Measurements from ENCODE around the gene CCDC80. TPM values are rescaled to one million over a fixed set of nuclear protein-coding genes. Genes with fewer than 3 reads are reported as not detected.

The CCDC80 gene
- total and polyA plus RNA-seq, 5 donors from 2014 or later, result 0.05 to 0.10 (median 0.07) TPM; not detected in 2

- H3K36me3 ChIP-seq (ENCODE audit: control insufficient read depth, insufficient read depth, low read length), result no peaks in the 10 kb centered on the region
- Mint-ChIP-seq H3K27me3 (peaks cover 6% of the 10 kb centered on the region), H3K4me3 (no peak overlapping the region), H3K9me3 (no peaks in the 10 kb centered on the region), H3K36me3 (no peaks in the 10 kb centered on the region), H3K4me1 (peaks cover 0 to 7% (median 0%) of the 10 kb centered on the region in 4 donors), H3K27ac (no peak overlapping the region)
- H3K27me3 ChIP-seq (ENCODE audit: control insufficient read depth, insufficient read depth, low read length), result peaks cover 8% of the 10 kb centered on the region
- H3K9me3 ChIP-seq (ENCODE audit: control insufficient read depth in 2 of 2, low read length in 2 of 2), result no peaks in the 10 kb centered on the region
- DNase-seq (no peak), ATAC-seq (ENCODE audit: low read depth in 2 of 2) (no peak)
- H3K27ac ChIP-seq (ENCODE audit: insufficient read depth, low read length, poor library complexity, severe bottlenecking), result no peak overlapping the region
- H3K4me1 ChIP-seq (ENCODE audit: control insufficient read depth, insufficient read depth, low read length, poor library complexity, severe bottlenecking), result no peaks in the 10 kb centered on the region
- H3K4me3 ChIP-seq (ENCODE audit: low read depth, low read length), result no peak overlapping the region
Observed at GRCh38 chr3:112637700-112638099, 3.2 kb downstream of the CCDC80 start.

GRCh38 chr3:112635674-112636073 lies 5.3 kb downstream of the CCDC80 start:
- Histone ChIP-seq H3K36me3 (ENCODE audit: control insufficient read depth, insufficient read depth, low read length) (no peaks in the 10 kb centered on the region), H3K4me3 (ENCODE audit: low read depth, low read length) (no peak overlapping the region), H3K27ac (ENCODE audit: insufficient read depth, low read length, poor library complexity, severe bottlenecking) (no peak overlapping the region), H3K9me3 (ENCODE audit: control insufficient read depth in 2 of 2, low read length in 2 of 2) (no peaks in the 10 kb centered on the region), H3K27me3 (ENCODE audit: control insufficient read depth, insufficient read depth, low read length) (peaks cover under 1% of the 10 kb centered on the region), H3K4me1 (ENCODE audit: control insufficient read depth, insufficient read depth, low read length, poor library complexity, severe bottlenecking) (no peaks in the 10 kb centered on the region)
- Mint-ChIP-seq H3K27me3 (peaks cover 4% of the 10 kb centered on the region), H3K4me1 (peaks cover 0 to 5% (median 0%) of the 10 kb centered on the region in 4 donors), H3K9me3 (no peaks in the 10 kb centered on the region), H3K27ac (no peak overlapping the region), H3K4me3 (no peak overlapping the region), H3K36me3 (no peaks in the 10 kb centered on the region)
- ATAC-seq (ENCODE audit: low read depth in 2 of 2), result no peak
- DNase-seq, result no peak

- no peak overlapping the region for H3K27ac Mint-ChIP-seq
- ATAC-seq (ENCODE audit: low read depth in 2 of 2) (no peak), DNase-seq (peak in 1 of 3 donors; percentile 14)
- peaks cover 4% of the 10 kb centered on the region for H3K27me3 Mint-ChIP-seq
- H3K4me1 Mint-ChIP-seq, result peaks cover 0 to 5% (median 0%) of the 10 kb centered on the region in 4 donors
- no peaks in the 10 kb centered on the region for H3K9me3 Mint-ChIP-seq
- H3K27ac ChIP-seq (ENCODE audit: insufficient read depth, low read length, poor library complexity, severe bottlenecking), result no peak overlapping the region
- no peaks in the 10 kb centered on the region for H3K36me3 Mint-ChIP-seq
- H3K4me1 ChIP-seq (ENCODE audit: control insufficient read depth, insufficient read depth, low read length, poor library complexity, severe bottlenecking), result no peaks in the 10 kb centered on the region
- no peaks in the 10 kb centered on the region for H3K9me3 ChIP-seq (ENCODE audit: control insufficient read depth in 2 of 2, low read length in 2 of 2)
- H3K4me3 Mint-ChIP-seq, result no peak overlapping the region
- no peaks in the 10 kb centered on the region for H3K27me3 ChIP-seq (ENCODE audit: control insufficient read depth, insufficient read depth, low read length)
- no peaks in the 10 kb centered on the region for H3K36me3 ChIP-seq (ENCODE audit: control insufficient read depth, insufficient read depth, low read length)
- no peak overlapping the region for H3K4me3 ChIP-seq (ENCODE audit: low read depth, low read length)
Observed at GRCh38 chr3:112634786-112635541, 6.0 kb downstream of the CCDC80 start.

GRCh38 chr3:112633757-112634156 lies 7.2 kb downstream of the CCDC80 start:
- no peak for DNase-seq
- Histone ChIP-seq H3K27me3 (ENCODE audit: control insufficient read depth, insufficient read depth, low read length) (no peaks in the 10 kb centered on the region), H3K4me3 (ENCODE audit: low read depth, low read length) (no peak overlapping the region), H3K9me3 (ENCODE audit: control insufficient read depth in 2 of 2, low read length in 2 of 2) (no peaks in the 10 kb centered on the region), H3K27ac (ENCODE audit: insufficient read depth, low read length, poor library complexity, severe bottlenecking) (no peak overlapping the region), H3K4me1 (ENCODE audit: control insufficient read depth, insufficient read depth, low read length, poor library complexity, severe bottlenecking) (no peaks in the 10 kb centered on the region), H3K36me3 (ENCODE audit: control insufficient read depth, insufficient read depth, low read length) (no peaks in the 10 kb centered on the region)
- no peak for ATAC-seq (ENCODE audit: low read depth in 2 of 2)
- H3K36me3 Mint-ChIP-seq, result no peaks in the 10 kb centered on the region
- H3K27me3 Mint-ChIP-seq, result peaks cover 4% of the 10 kb centered on the region
- H3K4me1 Mint-ChIP-seq, result peaks cover 0 to 5% (median 0%) of the 10 kb centered on the region in 4 donors
- no peak overlapping the region for H3K27ac Mint-ChIP-seq
- no peak overlapping the region for H3K4me3 Mint-ChIP-seq
- H3K9me3 Mint-ChIP-seq, result no peaks in the 10 kb centered on the region

- Mint-ChIP-seq H3K4me1 (peaks cover 0 to 3% (median 0%) of the 10 kb centered on the region in 4 donors), H3K9me3 (no peaks in the 10 kb centered on the region)
Observed at GRCh38 chr3:112633191-112633590, 7.8 kb downstream of the CCDC80 start.

GRCh38 chr3:112632596-112632995 lies 8.3 kb downstream of the CCDC80 start:
- Mint-ChIP-seq H3K9me3 (no peaks in the 10 kb centered on the region), H3K4me3 (no peak overlapping the region), H3K27ac (no peak overlapping the region), H3K36me3 (no peaks in the 10 kb centered on the region), H3K4me1 (no peaks in the 10 kb centered on the region), H3K27me3 (peaks cover 4% of the 10 kb centered on the region)
- DNase-seq (no peak), ATAC-seq (ENCODE audit: low read depth in 2 of 2) (no peak)
- Histone ChIP-seq H3K4me3 (ENCODE audit: low read depth, low read length) (no peak overlapping the region), H3K27ac (ENCODE audit: insufficient read depth, low read length, poor library complexity, severe bottlenecking) (no peak overlapping the region), H3K4me1 (ENCODE audit: control insufficient read depth, insufficient read depth, low read length, poor library complexity, severe bottlenecking) (no peaks in the 10 kb centered on the region), H3K9me3 (ENCODE audit: control insufficient read depth in 2 of 2, low read length in 2 of 2) (no peaks in the 10 kb centered on the region), H3K36me3 (ENCODE audit: control insufficient read depth, insufficient read depth, low read length) (no peaks in the 10 kb centered on the region), H3K27me3 (ENCODE audit: control insufficient read depth, insufficient read depth, low read length) (peaks cover 3% of the 10 kb centered on the region)

More at GRCh38 chr3:112633191-112633590, 7.8 kb downstream of the CCDC80 start:
- Mint-ChIP-seq H3K4me3 (no peak overlapping the region), H3K27ac (no peak overlapping the region), H3K27me3 (peaks cover 3% of the 10 kb centered on the region), H3K36me3 (no peaks in the 10 kb centered on the region)
- no peak overlapping the region for H3K27ac ChIP-seq (ENCODE audit: insufficient read depth, low read length, poor library complexity, severe bottlenecking)
- H3K27me3 ChIP-seq (ENCODE audit: control insufficient read depth, insufficient read depth, low read length), result no peaks in the 10 kb centered on the region
- no peak for ATAC-seq (ENCODE audit: low read depth in 2 of 2)
- H3K36me3 ChIP-seq (ENCODE audit: control insufficient read depth, insufficient read depth, low read length), result no peaks in the 10 kb centered on the region
- H3K4me1 ChIP-seq (ENCODE audit: control insufficient read depth, insufficient read depth, low read length, poor library complexity, severe bottlenecking), result no peaks in the 10 kb centered on the region
- no peaks in the 10 kb centered on the region for H3K9me3 ChIP-seq (ENCODE audit: control insufficient read depth in 2 of 2, low read length in 2 of 2)
- no peak for DNase-seq
- no peak overlapping the region for H3K4me3 ChIP-seq (ENCODE audit: low read depth, low read length)

- Histone ChIP-seq H3K4me1 (ENCODE audit: control insufficient read depth, insufficient read depth, low read length, poor library complexity, severe bottlenecking) (no peaks in the 10 kb centered on the region), H3K27me3 (ENCODE audit: control insufficient read depth, insufficient read depth, low read length) (peaks cover 3% of the 10 kb centered on the region), H3K9me3 (ENCODE audit: control insufficient read depth in 2 of 2, low read length in 2 of 2) (no peaks in the 10 kb centered on the region), H3K4me3 (ENCODE audit: low read depth, low read length) (no peak overlapping the region), H3K27ac (ENCODE audit: insufficient read depth, low read length, poor library complexity, severe bottlenecking) (no peak overlapping the region), H3K36me3 (ENCODE audit: control insufficient read depth, insufficient read depth, low read length) (no peaks in the 10 kb centered on the region)
- Mint-ChIP-seq H3K4me1 (no peaks in the 10 kb centered on the region), H3K36me3 (no peaks in the 10 kb centered on the region), H3K9me3 (peaks cover 0 to 1% (median 0%) of the 10 kb centered on the region in 7 donors), H3K27me3 (peaks cover 9% of the 10 kb centered on the region), H3K27ac (no peak overlapping the region), H3K4me3 (no peak overlapping the region)
- DNase-seq (no peak), ATAC-seq (ENCODE audit: low read depth in 2 of 2) (no peak)
Observed at GRCh38 chr3:112631257-112631656, 9.7 kb downstream of the CCDC80 start.

- no peaks in the 10 kb centered on the region for H3K4me1 Mint-ChIP-seq
- DNase-seq (peak in 1 of 3 donors; percentile 14), ATAC-seq (ENCODE audit: low read depth in 2 of 2) (no peak)
- no peak overlapping the region for H3K27ac ChIP-seq (ENCODE audit: insufficient read depth, low read length, poor library complexity, severe bottlenecking)
- H3K4me3 Mint-ChIP-seq, result no peak overlapping the region
- no peaks in the 10 kb centered on the region for H3K9me3 ChIP-seq (ENCODE audit: control insufficient read depth in 2 of 2, low read length in 2 of 2)
- H3K9me3 Mint-ChIP-seq, result peaks cover 0 to 1% (median 0%) of the 10 kb centered on the region in 7 donors
- peaks cover 3% of the 10 kb centered on the region for H3K27me3 ChIP-seq (ENCODE audit: control insufficient read depth, insufficient read depth, low read length)
- peaks cover 23% of the 10 kb centered on the region for H3K27me3 Mint-ChIP-seq
- no peaks in the 10 kb centered on the region for H3K4me1 ChIP-seq (ENCODE audit: control insufficient read depth, insufficient read depth, low read length, poor library complexity, severe bottlenecking)
- H3K27ac Mint-ChIP-seq, result no peak overlapping the region
- no peaks in the 10 kb centered on the region for H3K36me3 ChIP-seq (ENCODE audit: control insufficient read depth, insufficient read depth, low read length)
- no peak overlapping the region for H3K4me3 ChIP-seq (ENCODE audit: low read depth, low read length)
- no peaks in the 10 kb centered on the region for H3K36me3 Mint-ChIP-seq
Observed at GRCh38 chr3:112629425-112629824, 11.5 kb downstream of the CCDC80 start.

All from CD4-positive, CD25-positive, alpha-beta regulatory T cell (primary cell).